HG03039 (cell line): ENCODE data around the gene TSPAN9.

ENCODE experiments used
- ATAC-seq: cut with Tn5 transposase; IDR thresholded peaks from one replicate; pipeline ENCODE4 v1.9.1; 2021; ENCODE audit warnings: mild to moderate bottlenecking, moderate library complexity; ENCODE audit not compliant: unreplicated experiment

TSPAN9 gene

DNA sequence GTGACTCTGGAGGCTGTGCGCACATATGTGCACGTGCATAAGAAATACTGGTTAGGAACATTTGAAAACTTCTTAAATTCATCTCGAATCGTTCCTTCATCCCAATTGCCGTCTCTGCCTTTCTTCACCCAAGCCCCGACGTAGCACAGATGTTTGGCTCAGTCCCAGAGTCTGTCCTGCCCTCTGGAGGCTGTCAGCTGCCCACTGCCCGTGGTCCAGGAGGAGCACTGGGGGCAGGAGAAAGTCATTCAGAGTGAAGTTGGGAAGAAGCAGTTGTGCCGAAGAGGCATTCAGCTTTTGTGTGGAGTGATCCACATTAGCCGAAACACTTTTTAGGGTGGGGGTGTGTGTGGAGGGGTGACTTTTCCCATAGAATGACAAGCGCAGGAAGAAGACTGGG, 124.9 kb downstream of the TSPAN9 start:
- no peak for ATAC-seq

DNA sequence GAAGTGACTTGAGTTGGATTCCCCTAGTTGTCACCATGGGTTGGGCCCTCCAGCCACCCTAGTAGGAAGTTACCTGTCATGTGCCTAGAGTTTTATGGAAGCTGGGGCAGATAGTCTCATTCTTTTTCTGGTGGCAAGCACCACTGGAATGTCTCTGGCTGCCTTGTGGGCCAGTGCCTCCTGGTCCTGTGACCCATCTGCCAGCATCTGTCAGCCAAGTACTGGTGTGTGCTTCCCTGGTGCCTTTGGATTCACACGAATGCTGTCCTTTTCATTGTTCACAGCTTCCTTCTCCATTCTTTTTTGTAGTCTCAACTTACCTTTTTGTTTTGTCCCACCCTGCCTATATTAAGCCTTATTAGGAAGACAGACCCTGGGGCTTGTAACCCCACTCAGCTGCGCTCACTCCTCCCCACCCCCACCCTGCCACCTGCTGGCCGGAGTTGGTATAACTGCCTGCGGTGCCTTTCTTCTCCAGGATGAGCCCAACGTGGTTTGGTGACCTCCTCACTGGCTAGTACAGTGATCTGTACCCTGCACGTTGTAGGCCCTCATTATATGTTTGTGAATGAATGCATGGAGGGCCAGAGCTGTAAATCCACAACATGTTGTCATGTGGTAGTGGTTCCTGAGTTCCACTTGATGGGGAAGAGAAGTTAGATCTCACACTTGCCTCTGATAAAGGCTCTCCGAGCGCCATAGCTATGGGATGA, 125.7 kb downstream of the TSPAN9 start:
- no peak for ATAC-seq

DNA sequence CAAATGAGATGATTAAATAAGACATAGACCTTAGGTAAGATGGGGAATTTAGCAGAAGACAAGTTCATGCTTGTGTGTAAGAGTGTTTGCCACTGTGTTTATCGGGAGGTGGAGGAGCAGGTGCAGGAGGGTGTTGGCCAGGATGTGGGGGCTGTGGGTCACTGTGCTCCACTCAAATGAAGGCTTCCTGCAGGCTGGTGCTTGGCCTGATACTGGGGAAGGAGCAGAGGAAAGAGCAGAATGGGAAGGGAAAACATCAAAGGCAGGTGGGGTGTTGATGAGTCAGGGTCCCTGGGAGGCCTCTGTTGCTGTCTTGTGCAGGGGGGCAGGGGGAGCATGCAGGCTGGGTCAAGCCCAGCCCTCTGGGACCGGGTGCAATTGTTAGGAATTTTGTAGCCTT, 126.5 kb downstream of the TSPAN9 start:
- ATAC-seq, result no peak

DNA sequence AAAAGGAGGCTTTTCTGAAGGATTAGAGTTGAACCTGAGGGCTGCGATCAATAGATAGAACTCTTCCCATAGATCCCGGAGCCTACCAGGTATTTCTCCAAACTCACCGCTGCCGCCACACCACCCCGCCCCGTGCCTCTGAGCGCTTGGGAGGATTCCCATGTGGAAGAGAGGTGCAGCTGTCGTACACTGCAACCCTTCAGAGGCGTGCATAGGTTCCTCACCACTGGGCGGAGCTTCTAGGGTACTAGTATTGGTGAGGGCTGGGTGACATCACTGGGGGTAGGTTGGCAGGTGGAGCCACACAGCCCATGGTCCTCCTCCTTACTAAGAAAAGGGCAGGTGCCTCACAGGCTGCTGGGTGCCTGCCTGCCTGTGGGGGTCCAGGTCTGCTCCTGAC, 127.0 kb downstream of the TSPAN9 start:
- no peak for ATAC-seq

DNA sequence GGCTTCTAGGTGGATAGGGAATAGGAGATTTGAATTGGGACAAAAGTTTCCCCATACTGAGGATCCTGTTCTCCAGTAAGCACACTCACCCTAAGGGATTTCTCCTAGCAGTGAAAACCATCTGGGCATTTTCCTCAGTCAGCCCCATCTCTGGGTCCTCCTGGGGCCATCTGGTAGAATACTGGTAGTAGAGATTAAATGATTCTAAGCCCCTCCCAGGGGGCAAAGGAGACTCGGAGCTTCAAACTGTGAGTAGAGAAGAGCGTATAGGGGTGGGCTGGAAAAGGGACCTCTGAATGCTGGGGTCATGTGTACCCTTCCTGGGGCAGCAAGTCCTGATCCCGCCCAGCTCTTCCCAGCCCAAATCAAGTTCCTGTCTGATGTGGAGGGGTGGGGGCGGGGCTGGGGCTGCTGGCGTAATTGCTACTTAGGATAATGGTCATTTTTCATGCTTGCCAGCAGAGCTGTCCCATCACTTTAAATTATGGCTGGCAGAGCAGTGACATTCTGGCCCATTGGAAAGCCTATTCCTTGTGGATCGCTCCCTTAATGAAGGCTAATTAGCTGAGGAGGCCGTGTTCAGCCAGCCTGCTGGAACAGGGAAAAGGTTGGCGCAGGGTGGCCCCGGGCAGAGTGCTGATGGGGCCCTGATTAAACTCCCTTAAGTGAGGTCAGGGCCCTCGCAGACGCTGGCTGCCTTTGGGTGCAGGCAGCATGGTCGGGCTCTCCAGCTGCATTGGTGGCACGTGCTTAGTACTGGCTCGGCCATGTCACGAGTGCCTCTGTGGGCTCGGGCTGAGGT, 127.8 kb downstream of the TSPAN9 start:
- ATAC-seq, result no peak

DNA sequence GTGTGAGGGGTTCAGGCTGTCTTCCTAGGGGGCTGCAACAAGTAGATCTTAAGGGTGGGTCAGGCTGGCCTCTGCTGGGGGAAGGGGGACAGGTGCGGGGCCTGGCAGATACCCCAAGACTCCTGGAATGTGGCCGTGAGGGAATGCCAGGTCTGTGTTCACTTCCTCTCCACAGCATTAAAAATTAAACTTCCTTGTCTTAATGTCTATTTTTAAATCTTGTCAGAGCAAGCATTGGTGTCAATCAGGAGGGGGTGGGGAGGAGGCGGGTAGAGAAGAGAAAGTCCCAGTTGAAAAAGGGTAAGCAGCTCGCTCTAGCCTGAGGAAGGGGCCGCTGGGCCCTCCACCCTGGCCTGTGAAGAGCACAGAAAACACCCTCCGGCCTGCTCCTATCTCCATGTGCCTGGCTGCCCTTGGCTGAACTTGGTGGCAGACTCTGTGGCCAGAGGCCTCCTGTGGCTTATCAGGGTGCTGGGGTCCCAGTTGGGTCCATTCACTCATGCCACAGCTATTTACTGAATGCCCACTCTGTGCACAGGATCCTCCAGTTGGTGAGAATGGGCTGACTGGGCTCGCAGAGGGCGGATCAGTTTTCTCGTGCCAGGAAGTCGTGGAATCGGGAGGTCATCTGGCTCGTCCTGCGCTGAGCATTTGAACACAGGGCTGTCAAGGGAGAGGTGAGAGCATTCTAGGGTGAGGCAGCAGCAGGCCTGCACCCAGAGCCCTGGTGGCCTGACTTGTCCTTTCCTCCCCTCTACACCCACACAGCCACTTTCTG, 128.8 kb downstream of the TSPAN9 start:
- ATAC-seq, result no peak

DNA sequence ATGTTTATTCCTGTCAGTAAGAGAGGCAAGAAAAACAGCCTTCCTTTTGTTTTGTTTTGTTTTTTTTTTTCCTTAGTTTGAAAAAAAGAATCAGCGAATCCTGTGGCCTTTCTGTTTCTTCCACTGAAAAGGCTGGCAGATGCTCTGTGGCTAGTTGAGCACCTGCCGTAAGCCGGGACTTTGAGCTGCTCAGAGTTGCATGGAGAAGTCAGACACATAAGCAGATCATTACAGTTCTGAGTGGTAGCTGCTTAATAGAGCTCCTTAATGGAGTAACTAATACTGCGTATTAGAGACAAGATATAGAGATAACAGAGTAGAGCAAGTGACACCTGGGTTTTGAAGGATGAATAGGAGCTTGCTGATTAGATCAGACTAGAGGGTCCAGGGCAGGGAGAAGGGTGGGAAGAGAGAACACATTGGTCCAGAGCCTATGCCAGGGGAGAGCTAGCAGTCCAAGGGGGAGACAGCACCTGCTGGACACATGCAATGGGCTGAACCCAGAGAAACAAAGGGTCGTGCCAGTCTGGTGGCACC, 129.4 kb downstream of the TSPAN9 start:
- ATAC-seq, result no peak

DNA sequence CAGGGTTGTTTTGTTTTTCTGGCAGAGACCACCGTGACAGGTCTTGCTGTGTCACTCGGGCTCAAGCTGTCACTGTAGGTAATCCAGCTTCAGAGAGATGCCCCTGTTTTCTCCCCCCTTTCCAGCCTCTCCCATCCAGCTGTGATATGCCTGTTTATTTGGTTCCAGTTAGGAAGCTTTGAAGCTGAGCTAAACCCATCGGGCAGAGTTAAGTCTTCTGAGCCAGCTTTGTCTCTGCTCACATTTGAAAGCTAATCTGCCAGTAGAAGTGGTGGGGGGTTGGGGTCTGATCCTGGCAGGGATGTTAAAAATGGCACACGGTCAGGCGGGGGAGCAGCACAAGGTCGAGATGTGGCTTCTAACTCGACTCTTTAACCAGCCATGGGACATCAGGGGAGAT, 130.0 kb downstream of the TSPAN9 start:
- no peak for ATAC-seq

DNA sequence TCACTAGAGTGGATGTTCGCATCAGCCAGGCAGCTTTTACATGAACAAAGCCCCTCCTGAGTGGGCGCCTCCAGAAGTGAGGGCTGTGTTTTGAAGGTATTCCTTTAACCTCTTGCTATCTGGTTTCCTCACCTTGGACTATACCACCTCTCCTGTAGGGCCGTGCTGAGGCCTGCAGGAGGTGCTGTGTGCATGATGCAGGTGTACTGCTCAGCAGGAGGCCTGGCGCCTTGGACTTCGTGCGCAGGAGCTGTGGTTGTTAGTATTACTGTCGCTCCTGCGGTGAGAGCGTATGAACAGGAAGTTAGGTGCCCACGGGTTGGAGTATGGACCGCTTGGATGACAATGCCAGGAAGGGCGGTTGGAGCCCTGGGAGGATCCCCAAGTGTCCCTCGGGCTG, 130.7 kb downstream of the TSPAN9 start:
- no peak for ATAC-seq

DNA sequence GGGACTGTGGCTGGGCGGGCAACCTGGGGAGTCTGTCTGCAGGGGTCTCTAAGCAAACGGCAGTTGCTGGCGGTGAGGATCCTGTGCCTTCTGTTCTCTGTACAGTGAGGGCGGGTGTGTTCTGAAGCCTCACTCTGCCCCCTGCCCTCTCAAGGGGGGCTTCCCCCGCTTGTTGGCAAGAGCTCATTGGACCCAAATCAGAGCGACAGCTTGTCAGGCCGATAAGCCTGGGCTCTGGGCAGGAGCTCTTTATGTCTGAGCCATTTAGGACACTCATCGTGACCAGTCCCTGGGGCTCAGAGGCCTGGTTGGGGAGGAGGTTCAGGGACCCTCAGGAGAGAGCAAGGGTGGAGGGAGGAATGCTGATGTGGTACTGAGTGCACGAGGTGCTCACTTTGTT, 136.0 kb downstream of the TSPAN9 start:
- ATAC-seq, result no peak

DNA sequence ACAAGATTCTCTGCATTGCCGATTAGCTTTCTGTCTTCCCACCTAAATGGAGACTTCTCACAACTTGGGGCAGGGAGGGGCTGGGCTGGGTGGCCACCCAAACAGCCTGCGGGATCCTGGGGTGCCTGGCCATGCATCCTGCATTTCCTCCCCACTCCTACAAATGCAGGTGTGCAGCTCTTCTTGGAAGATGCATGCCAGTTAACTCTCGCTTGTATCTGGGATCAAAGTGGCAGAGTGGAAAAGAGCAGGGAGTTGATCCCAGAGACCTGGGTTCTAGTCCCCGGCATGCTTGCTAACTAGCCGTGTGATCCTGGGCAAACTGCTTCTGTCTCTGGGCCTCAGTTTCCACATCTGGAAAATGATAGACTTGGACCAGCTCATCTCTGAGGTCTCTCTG, 136.6 kb downstream of the TSPAN9 start:
- no peak for ATAC-seq

DNA sequence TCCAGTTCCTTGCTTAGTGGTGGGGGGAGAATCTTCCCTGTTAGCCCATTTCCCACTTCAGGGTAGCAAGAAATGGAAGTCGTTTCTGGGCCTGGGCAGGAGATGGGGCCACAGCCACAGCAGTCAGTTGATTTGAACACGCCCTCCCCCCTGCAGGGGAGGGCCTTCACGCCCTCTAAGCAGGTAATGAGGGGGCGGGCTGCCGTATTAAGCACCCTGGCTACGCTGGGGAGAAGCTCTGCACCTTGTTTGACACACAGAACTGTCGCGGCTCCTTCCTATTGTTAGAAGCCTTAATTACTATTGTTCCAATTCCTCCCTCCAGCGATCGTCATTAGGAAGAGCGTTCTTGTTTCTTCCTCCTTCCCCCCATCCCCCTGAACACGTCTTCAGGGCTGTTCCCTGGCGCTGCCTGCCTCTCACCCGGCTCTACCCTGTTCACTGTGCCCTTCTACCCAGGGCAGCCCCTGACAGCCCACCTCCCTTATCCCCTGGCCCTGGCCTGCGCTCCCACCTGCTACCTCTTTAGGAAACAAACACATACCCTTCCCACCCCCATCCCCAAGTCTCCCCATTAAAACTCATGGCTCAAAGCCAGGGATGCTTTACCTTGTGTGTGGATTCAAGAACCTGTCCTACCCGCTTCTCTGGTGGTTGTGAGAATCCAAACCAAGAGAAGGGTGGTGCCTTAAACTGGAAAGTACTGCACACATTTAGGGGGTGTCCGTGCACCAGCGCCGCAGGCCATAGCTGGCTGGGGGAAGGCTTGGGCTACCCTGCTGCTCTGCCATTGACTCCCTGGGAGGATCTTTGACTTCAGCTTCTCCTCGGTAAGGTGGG, 137.6 kb downstream of the TSPAN9 start:
- ATAC-seq, result no peak

DNA sequence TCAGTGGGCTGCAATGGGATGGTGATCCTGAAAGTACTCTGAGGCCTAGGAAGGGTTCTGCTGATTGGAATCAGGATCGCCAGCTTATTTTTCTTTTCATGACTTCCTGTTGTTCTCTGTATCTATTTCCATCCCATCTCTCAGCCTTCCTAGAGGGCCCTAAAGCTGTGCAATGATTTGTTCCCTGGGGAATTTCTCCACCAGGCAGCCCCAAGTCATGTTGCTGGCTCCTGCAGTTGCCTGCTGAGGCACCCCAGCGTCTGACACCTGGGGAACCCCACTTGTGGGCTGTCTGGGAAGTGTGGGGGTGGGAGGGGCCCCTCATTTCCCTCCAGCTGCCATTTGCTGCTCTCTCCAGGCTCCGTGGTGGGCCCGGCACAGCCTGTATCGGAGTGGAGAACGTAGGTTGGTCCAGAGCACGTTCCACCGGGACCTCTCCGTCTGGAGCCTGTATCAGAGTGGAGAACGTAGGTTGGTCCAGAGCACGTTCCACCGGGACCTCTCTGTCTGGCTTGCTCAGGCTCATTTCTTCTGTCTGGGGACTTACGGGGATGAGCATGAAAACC, 138.3 kb downstream of the TSPAN9 start:
- ATAC-seq, result no peak

DNA sequence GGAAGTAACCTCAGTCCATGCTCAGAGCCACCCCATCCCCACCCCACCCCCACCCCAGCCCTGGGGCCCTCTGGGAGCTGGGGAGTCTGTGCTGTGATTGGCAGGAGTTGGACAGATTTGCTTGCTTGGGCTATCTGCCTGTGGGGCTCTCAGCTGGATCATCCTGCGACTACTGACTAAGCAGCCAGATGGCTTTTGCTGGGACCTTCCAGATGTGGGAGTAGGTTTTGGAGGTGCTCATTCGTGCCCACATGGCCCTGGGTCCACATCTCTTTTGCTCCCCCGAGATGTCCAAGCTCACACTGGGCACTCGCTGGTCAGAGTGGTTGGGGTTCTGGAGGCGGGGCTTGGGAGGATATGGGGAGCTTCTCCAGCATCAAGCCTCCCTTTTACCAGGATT, 138.9 kb downstream of the TSPAN9 start:
- ATAC-seq, result no peak

DNA sequence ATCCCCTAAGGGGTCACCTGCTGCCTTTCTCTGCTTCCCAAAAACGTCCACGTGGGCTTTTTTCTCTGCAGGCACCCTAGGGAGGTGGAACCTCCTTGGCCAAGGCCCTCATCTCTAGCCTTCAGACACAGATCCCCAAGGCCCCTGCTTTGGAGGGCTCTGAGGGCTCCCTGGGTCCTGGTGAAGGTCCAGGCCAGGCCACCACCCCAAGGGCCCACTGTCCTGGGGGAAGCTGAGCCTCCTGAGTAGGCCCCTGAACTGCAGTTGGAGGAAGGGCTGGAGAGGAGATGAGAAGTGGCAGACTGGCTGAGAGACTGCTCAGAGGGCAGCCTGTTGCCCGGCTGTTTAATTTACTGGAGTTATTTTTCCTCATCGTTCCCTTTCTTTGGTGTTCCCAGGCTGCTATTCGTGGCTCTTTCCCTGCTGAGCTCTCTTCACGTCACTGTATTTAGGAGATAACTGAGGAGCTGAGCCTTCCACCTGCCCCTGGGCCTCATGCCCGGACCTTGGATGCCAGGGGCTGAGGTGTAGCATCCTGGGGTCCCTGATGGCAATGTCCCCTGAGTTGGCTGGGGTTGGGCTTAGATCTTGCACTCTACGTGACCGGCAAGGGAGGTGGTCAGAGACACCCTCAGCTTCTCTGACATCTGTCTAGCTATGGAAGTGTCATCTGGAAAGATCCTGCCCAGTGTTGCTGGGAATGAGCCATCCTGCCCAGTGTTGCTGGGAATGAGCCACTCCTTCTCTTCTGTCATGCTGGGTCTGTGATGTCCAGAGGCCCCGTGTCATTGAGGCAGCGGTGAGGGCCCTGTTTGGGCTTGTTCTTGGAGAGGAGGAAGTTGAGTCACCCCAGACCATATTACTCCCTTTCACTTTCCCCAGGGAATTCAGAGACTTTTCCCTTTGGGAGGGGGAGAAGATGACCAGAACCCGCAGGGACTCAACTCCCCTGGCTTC, 139.8 kb downstream of the TSPAN9 start:
- no peak for ATAC-seq

DNA sequence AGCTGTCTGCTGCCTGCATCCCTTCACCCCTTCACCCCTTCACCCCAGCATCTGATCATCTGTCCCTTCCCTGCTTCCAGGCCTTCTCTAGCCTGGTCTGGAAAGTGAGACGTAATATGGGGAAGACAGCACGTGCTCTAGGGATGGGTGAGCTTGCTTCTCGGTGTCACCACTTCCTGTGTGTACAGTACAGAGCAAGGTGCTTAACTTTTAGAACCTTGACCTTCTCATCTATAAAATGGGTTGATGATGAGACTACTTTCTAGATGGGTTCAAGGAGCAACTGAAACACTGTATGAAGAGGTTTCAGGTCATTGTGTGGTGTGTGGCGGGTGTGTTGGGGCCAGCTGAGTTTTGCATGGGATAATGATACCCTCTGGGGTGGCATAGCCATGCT, 140.5 kb downstream of the TSPAN9 start:
- no peak for ATAC-seq

DNA sequence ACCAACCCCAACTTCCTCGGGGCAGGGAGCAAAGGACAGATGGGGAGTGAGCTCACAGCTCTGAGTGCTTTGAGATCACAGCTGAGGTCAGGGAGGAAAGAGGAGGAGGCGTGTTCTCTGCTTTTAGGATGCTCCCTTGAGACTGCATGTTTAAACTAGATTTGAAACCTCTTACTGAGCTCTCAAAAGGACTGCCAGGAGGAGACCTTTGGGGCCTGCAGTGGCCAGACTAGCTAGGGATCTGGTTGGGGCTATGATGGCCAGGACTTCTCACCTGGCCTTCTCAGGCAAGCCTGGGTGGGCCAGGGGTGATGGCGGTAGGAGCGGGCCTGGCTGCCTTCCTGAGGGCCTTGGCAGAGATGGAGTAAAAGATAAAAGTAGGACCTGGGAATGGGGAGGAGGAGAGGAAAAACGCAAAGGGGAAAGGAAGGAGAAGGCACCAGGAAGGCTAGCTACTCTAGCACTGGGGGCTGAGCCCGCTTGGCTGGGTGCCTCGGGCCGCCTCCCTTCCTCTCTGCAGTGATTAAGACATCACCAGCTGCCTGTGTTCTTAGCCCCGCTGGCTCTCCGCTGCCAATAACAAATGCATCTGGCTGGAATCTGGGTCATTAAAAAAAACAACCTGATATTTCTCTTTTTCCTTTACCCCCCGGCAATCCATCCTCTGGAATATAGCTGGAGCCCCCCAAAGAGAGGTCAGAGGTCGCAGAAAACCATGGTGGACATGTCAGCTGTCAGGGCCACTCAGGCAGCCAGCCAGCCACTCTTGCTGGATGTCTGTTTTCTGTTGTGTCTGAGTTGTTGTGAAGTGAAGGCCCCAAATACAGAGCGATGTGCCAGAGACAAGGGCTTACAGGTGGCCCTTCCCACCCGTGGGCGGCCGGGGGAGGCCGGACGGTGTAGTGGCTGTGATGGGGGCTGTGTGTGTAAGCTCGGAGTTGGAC, 141.3 kb downstream of the TSPAN9 start:
- ATAC-seq, result no peak

DNA sequence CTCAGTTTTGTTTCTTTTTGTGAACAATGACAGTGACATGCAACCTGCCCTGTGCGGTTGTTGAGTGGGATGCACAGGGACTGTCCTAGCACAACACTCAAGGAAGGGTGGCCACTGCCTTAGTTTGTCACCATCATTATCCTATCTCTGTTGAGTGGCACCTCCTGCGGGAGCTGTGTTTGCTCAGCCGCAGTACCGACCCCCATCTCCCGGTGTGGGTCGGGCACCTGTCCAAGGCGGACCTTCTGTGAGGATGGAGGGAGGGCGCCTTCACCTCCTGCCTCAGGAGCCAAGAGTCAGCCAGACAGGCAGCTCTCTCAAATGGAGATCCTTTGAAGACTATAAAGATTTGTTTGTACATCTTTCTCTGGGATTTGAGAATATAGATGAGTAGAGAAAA, 142.1 kb downstream of the TSPAN9 start:
- no peak for ATAC-seq
